Measurements from ENCODE around the gene PLPP6.

DNA sequence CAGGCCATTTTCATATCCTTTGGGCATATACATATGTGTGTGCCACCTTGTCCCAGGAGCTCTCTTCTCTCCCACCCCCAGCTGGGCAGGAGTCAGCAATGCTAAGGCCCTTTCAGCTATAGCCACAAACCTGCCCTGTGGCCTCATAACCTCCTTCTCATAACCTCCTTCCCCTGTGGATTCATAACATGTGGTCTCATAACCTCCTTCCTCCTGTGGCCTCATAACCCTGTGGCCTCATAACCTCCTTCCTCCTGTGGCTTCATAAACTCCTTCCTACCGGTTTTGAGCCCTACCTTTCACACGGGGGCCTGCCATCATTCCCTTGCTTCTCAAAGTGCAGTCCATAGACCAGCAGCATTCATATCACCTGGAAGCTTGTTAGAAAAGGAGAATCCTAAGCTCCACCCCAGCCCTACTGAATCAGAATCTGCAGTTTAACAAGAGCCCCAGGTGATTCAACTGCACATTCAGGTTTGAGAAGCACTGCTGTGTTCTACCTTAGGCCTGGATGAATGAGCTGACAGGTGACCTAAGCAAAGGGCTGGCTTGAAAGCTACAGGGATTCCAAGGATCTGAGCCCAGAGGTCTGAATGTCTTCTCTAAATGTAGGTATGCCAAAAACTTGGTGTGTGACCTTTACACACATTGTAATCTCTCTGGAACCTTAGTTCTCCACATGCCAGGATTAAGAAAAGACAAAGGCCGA lies 41.9 kb upstream of the PLPP6 start:
- TF ChIP-seq, protein P1, sequence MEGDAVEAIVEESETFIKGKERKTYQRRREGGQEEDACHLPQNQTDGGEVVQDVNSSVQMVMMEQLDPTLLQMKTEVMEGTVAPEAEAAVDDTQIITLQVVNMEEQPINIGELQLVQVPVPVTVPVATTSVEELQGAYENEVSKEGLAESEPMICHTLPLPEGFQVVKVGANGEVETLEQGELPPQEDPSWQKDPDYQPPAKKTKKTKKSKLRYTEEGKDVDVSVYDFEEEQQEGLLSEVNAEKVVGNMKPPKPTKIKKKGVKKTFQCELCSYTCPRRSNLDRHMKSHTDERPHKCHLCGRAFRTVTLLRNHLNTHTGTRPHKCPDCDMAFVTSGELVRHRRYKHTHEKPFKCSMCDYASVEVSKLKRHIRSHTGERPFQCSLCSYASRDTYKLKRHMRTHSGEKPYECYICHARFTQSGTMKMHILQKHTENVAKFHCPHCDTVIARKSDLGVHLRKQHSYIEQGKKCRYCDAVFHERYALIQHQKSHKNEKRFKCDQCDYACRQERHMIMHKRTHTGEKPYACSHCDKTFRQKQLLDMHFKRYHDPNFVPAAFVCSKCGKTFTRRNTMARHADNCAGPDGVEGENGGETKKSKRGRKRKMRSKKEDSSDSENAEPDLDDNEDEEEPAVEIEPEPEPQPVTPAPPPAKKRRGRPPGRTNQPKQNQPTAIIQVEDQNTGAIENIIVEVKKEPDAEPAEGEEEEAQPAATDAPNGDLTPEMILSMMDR (IDR thresholded peaks at IDR 0.05) = no peak
- TF ChIP-seq EZH2 (IDR thresholded peaks at IDR 0.05; ENCODE audit: borderline replicate concordance, insufficient read depth, low read depth, low read length, poor library complexity, severe bottlenecking) = no peak

Measured in B cell (primary cell).